Measurements from ENCODE around the gene TSTD2.

The TSTD2 gene

DNA sequence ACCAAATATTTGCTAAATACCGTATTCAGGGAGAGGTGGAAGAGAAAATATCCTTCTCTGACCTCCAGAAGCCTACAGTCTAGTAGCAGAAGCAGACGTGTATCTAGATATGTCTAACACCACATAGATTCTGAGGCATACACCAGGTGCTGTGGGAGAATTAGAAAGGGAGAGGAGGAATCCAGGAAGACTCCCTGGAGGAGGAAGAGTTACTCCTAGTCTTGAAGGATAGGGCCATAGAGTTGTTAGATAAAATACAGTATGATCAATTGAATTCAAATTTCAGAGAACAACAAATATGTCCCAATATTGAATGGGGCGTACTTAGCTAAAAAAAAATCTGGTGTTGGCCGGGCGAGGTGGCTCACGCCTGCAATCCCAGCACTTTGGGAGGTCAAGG, 73.0 kb downstream of the TSTD2 start:
- DNase-seq = no peak

DNA sequence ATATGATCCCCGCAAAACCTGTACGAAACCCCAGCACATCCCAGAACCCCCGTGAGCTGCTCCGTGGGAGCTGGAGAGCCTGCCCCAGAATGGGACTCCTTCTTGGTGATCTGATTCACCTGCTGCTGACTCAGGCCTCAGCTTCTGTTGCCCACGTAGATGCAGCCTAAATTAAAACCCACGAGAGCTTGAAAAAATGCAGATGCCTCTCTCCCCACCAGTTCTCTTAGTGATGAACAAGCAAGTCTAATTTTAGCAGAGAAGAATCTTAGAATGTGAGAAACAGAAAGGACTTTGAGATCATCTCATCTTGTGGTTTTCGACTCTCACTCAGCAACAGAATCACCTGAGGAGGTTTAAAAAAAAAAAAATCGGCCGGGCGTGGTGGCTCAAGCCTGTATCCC, 74.1 kb downstream of the TSTD2 start:
- DNase-seq = no peak

GRCh38 chr9:97558701-97559101, 74.5 kb downstream of the TSTD2 start:
- no peak for DNase-seq

GRCh38 chr9:97557606-97558095, 75.5 kb downstream of the TSTD2 start:
- DNase-seq = no peak

GRCh38 chr9:97556721-97557605, 76.2 kb downstream of the TSTD2 start:
- no peak for DNase-seq

GRCh38 chr9:97556036-97556720, 77.0 kb downstream of the TSTD2 start:
- DNase-seq = no peak

- DNase-seq = no peak
Observed at GRCh38 chr9:97555164-97555563, 78.0 kb downstream of the TSTD2 start.

DNA sequence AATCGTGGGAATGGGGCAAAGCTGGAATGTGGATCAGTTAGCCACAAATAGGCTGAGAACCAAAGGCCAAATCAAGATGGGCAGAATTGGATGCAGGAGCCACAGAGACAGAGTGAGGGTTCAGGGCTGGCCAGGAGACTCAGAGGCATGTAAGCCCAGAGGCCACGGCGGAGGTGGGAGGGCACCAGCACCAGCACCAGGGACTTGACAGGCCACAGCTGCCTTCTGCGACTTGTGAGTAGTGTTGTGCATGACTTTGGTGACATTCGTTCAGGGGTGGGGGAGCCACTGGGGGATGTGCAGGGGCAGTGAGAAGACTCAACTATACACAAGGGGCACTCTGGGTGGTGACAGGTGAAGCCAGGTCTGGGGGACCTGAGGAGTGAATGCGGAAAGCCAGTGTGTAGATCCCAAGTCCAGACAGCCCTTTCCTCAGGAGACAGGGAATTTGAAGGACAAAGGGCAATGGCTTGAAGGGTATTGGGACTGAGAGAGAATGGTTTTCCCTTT, 78.5 kb downstream of the TSTD2 start:
- DNase-seq = no peak

DNA sequence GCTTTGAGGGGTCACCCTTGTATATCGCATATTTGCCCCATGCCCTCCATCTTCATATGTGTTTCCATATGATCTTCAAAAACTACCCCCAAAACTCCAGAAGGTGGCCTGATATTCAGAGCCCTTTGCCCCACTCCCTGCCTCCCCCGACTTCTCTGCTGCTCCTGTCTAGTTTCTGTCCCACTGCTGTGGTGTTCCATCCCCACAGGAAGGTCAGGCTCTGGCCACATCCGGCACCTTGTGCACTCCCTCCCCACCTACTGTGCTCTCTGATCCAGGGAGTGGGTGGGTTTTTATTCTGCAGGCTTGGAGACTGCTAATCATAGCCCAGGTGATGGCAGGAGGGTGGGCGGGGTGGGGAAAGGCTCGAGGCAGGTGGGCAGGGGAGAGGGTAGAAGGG, 79.3 kb downstream of the TSTD2 start:
- no peak for DNase-seq

DNA sequence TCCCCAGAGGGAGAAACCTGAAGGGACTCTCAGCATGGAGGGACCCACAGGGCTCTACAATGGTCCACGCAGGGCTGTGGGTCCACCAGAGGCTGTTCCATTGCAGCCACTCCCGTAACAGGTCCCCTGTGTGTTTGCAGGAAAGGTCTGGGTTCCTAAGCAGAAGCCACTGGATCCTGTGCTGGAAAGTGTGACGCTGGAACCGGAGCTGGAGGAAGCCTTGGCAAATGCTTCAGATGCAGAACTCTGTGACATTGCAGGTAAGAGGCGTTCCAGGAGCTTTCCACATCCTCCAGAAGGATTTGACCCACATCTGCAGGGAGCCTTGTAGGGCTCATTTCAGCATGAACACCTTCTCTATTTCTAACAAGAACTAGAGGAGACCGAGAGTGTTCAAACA, 80.0 kb downstream of the TSTD2 start:
- no peak for DNase-seq

DNA sequence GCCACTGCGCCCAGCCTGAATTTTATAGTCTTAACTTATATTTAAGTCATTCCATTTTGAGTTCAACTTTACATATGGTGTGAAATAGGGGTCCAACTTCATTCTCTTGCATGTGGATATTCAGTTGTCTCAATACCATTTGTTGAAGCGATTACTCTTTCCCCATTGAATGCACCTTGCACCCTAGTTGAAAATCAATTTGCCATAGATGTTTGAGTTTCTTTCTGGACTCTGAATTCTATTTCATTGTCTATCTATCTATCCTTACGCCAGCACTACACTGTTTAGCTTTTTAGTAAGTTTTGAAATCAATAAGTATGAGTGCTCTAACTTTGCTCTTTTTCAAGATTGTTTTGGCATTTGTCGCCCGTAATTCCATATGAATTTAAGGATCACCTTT, 81.9 kb downstream of the TSTD2 start:
- no peak for DNase-seq

GRCh38 chr9:97550386-97550785, 82.8 kb downstream of the TSTD2 start:
- DNase-seq = no peak

All from NCI-H1417 (cell line).